Neuronal stem cell (in vitro differentiated cells): ENCODE measurements around the gene PRTG. TPM values are rescaled to one million over a fixed set of nuclear protein-coding genes. Genes with fewer than 3 reads are reported as not detected.

Experiments
- DNase-seq: peaks from one replicate; pipeline ENCODE4 v3.0.0-alpha.2; 2013; ENCODE audit warnings: low spot score
- H2AFZ ChIP-seq: one replicate; pipeline ENCODE4 v1.6.1; 2013; ENCODE audit warnings: mild to moderate bottlenecking, low read length, inconsistent platforms
- H2AK5ac ChIP-seq: 2 replicates; pipeline ENCODE4 v1.6.1; 2013; ENCODE audit warnings: low read depth, mild to moderate bottlenecking, inconsistent platforms, low read length, moderate library complexity, mixed read lengths
- H2BK120ac ChIP-seq: 2 replicates; pipeline ENCODE4 v1.6.1; 2013; ENCODE audit warnings: low read depth, mild to moderate bottlenecking, inconsistent platforms, low read length, moderate library complexity, mixed read lengths
- H2BK12ac ChIP-seq: one replicate; pipeline ENCODE4 v1.6.1; 2013; ENCODE audit warnings: low read length, inconsistent platforms
- H2BK15ac ChIP-seq: 2 replicates; pipeline ENCODE4 v1.6.1; 2013; ENCODE audit warnings: mild to moderate bottlenecking, low read length, inconsistent platforms, mixed read lengths
- H2BK5ac ChIP-seq: one replicate; pipeline ENCODE4 v1.6.1; 2013; ENCODE audit warnings: inconsistent platforms, mild to moderate bottlenecking, low read length, moderate library complexity
- H3K14ac ChIP-seq: one replicate; pipeline ENCODE4 v1.6.1; 2013; ENCODE audit warnings: low read length, inconsistent platforms
- H3K18ac ChIP-seq: 2 replicates; pipeline ENCODE4 v1.6.1; 2013; ENCODE audit warnings: low read length, inconsistent platforms
- H3K23ac ChIP-seq: 2 replicates; pipeline ENCODE4 v1.6.1; 2013; ENCODE audit warnings: low read depth, mild to moderate bottlenecking, mixed read lengths, low read length, inconsistent platforms; ENCODE audit not compliant: poor library complexity
- H3K27ac ChIP-seq: replicated peaks from 3 replicates; pipeline ENCODE4 v1.5.1; 2013; ENCODE audit warnings: low read length, inconsistent platforms
- H3K27me3 ChIP-seq, 3 experiments: 2 replicates each; pipeline ENCODE4 v1.6.1; 2013; ENCODE audit warnings: low read length in 3 of 3, mild to moderate bottlenecking in 2 of 3, inconsistent platforms in 1 of 3, low read depth in 1 of 3, mixed read lengths in 1 of 3, moderate library complexity in 1 of 3; ENCODE audit not compliant: control insufficient read depth in 3 of 3, insufficient read depth in 3 of 3
- H3K36me3 ChIP-seq, 2 donors: replicated peaks in 1 of 2; 2 replicates each; pipeline ENCODE4 v1.6.1; 2013; ENCODE audit warnings: low read length in 2 of 2; ENCODE audit not compliant: control insufficient read depth in 2 of 2, insufficient read depth in 2 of 2
- H3K4ac ChIP-seq: 2 replicates; pipeline ENCODE4 v1.6.1; 2013; ENCODE audit warnings: inconsistent platforms, mild to moderate bottlenecking, low read length, moderate library complexity
- H3K4me1 ChIP-seq, 2 donors: 1 replicate in 1 of 2; 2 replicates in 1 of 2; pipeline ENCODE4 v1.6.1; 2013; ENCODE audit warnings: low read length in 2 of 2, low read depth in 1 of 2; ENCODE audit not compliant: control insufficient read depth in 2 of 2, insufficient read depth in 1 of 2
- H3K4me2 ChIP-seq: one replicate; pipeline ENCODE4 v1.6.1; 2013; ENCODE audit warnings: mild to moderate bottlenecking, low read length, inconsistent platforms; ENCODE audit not compliant: insufficient read depth, poor library complexity, severe bottlenecking
- H3K4me3 ChIP-seq, 2 donors: 2 replicates each; pipeline ENCODE4 v1.5.1; 2013; ENCODE audit warnings: low read length in 2 of 2, mild to moderate bottlenecking in 2 of 2, inconsistent platforms in 1 of 2, moderate library complexity in 1 of 2
- H3K79me1 ChIP-seq: one replicate; pipeline ENCODE4 v1.6.1; 2013; ENCODE audit warnings: low read depth, mild to moderate bottlenecking, inconsistent platforms, low read length, moderate library complexity
- H3K9ac ChIP-seq: one replicate; pipeline ENCODE4 v1.6.1; 2013; ENCODE audit warnings: mild to moderate bottlenecking, low read depth, low read length, inconsistent platforms; ENCODE audit not compliant: poor library complexity
- H3K9me3 ChIP-seq, 2 donors: replicated peaks in 1 of 2; 2 replicates each; pipeline versions ENCODE3 to v1.6.1; 2013; ENCODE audit warnings: low read length in 2 of 2, mild to moderate bottlenecking in 2 of 2, inconsistent platforms in 1 of 2, low read depth in 1 of 2, mixed read lengths in 1 of 2, moderate library complexity in 1 of 2; ENCODE audit not compliant: control insufficient read depth in 2 of 2, insufficient read depth in 1 of 2
- H4K8ac ChIP-seq: one replicate; pipeline ENCODE4 v1.6.1; 2013; ENCODE audit warnings: low read depth, mild to moderate bottlenecking, inconsistent platforms, low read length, moderate library complexity
- H4K91ac ChIP-seq: one replicate; pipeline ENCODE4 v1.6.1; 2013; ENCODE audit warnings: low read length, low read depth, mild to moderate bottlenecking, inconsistent platforms; ENCODE audit not compliant: poor library complexity
- WGBS, 2 donors: extraction: QIAGEN DNeasy Blood & Tissue Kit; methylation state at CpG; one replicate each; pipeline ENCODE4 v1.1.7; 2013; ENCODE audit warnings: missing lambda C conversion rate in 2 of 2, mixed read lengths in 1 of 2; ENCODE audit not compliant: insufficient read length in 2 of 2, insufficient replicate concordance in 1 of 2; ENCODE audit errors: extremely low coverage in 2 of 2; 5-methylcytosine and 5-hydroxymethylcytosine counted together
- small RNA-seq: library from polyadenylated mRNA; stranded (forward); fragments of <200 nt; extraction: miRNeasy Mini kit (QIAGEN cat#:217004); gene quantifications from one replicate; pipeline ENCODE3, GENCODE V24; 2013; ENCODE audit not compliant: insufficient read depth

PRTG gene

DNA sequence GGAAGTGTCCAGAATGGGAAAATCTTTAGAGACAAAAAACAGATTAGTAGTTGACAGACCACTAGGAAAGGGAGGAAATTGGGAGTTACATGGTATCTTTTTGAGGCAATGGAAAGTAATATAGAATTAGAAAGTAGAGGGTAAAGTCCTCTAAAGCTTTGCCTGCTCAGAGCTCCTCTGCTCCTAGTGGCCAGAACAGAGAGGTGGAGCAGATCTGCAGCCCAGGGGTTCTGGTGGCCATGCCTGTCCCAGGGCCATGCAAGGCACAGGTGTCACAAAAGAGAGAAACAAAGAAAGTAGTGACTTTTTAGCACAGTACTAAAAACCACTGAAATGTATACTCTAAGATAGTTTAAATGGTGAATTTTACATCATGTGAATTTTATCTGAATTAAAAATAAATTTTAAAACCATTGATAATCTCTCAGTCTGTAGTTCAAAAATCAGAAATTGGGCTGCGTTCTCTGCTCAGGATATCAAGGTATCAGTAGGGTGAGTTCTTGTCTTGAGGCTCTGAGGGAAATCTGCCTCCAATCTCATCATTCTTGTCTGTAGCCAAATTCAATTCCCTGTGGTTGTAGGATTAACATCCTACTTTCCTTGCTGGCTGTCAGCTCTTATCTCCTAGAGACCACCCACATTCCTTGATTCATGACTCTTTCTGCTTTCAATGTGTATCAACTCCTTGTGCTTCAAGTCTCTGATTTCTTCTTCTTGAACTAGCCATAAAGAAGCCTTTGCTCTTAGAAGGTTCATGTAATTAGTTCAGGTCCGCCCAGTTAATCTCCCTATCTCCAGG lies 178.4 kb downstream of the PRTG start:
- no peak overlapping the region for H2BK15ac ChIP-seq
- no peaks in the 10 kb centered on the region for H3K4me1 ChIP-seq
- DNase-seq: no peak
- H3K79me1 ChIP-seq: no peaks in the 10 kb centered on the region
- H3K14ac ChIP-seq: no peak overlapping the region
- H3K4me2 ChIP-seq: no peak overlapping the region
- no peak overlapping the region for H2BK120ac ChIP-seq
- no peaks in the 10 kb centered on the region for H3K27me3 ChIP-seq
- H4K91ac ChIP-seq: no peak overlapping the region
- H2AFZ ChIP-seq: no peak overlapping the region
- no peak overlapping the region for H3K27ac ChIP-seq
- no peak overlapping the region for H2BK12ac ChIP-seq
- H4K8ac ChIP-seq: no peak overlapping the region
- WGBS, 2 donors: no CpG with 5 or more reads among the region's 2 CpGs
- no peak overlapping the region for H2BK5ac ChIP-seq
- peaks cover 2 to 27% of the 10 kb centered on the region in 2 donors for H3K9me3 ChIP-seq
- H3K23ac ChIP-seq: no peak overlapping the region
- no peak overlapping the region for H3K4ac ChIP-seq
- H3K36me3 ChIP-seq: peaks cover 0 to 2% of the 10 kb centered on the region in 2 donors
- no peak overlapping the region for H3K18ac ChIP-seq
- H2AK5ac ChIP-seq: no peak overlapping the region
- no peak overlapping the region for H3K9ac ChIP-seq
- H3K4me3 ChIP-seq: no peak overlapping the region

GRCh38 chr15:55562601-55563000 lies 180.4 kb downstream of the PRTG start:
- Histone ChIP-seq H2AFZ (no peak overlapping the region), H3K23ac (no peak overlapping the region), H3K79me1 (no peaks in the 10 kb centered on the region), H3K9me3 (peaks cover 2 to 28% of the 10 kb centered on the region in 2 donors), H2BK15ac (no peak overlapping the region), H2BK120ac (no peak overlapping the region), H3K27ac (no peak overlapping the region), H3K36me3 (peaks cover 0 to 2% of the 10 kb centered on the region in 2 donors), H2AK5ac (no peak overlapping the region), H3K9ac (no peak overlapping the region), H4K91ac (no peak overlapping the region), H3K4me3 (no peak overlapping the region), H3K4ac (no peak overlapping the region), H3K14ac (no peak overlapping the region), H3K27me3 (no peaks in the 10 kb centered on the region), H2BK12ac (no peak overlapping the region), H3K4me2 (no peak overlapping the region), H3K18ac (no peak overlapping the region), H3K4me1 (no peaks in the 10 kb centered on the region), H4K8ac (no peak overlapping the region), H2BK5ac (no peak overlapping the region)
- WGBS, 2 donors: no CpG with 5 or more reads among the region's 3 CpGs
- DNase-seq: no peak

Small RNAs within 50 kb of the gene (small RNA-seq; reads per million reads assigned to genes)
- gene AC009997.1: not detected
